ENCODE data around the gene DOCK8. TPM values are rescaled to one million over a fixed set of nuclear protein-coding genes. Genes with fewer than 3 reads are reported as not detected.

The DOCK8 gene
- total RNA-seq, 2 experiments from 2014 or later = 59.0 to 145 TPM

- Histone ChIP-seq H3K4me2 (ENCODE audit: low read length) (no peak overlapping the region), H4K20me1 (ENCODE audit: insufficient read depth, low read length) (no peaks in the 10 kb centered on the region), H3K79me2 (ENCODE audit: insufficient read depth, low read depth, low read length) (no peaks in the 10 kb centered on the region), H3K9me2 (ENCODE audit: insufficient read depth, low read length) (no peaks in the 10 kb centered on the region), H3K4me1 (ENCODE audit: insufficient read depth, low read length, poor library complexity, severe bottlenecking) (peaks cover 14% of the 10 kb centered on the region), H3K27ac (ENCODE audit: low read depth, low read length, poor library complexity, severe bottlenecking) (no peak overlapping the region), H3K36me3 (ENCODE audit: insufficient read depth, low read length) (peaks cover 84% of the 10 kb centered on the region), H2AFZ (ENCODE audit: low read length) (no peak overlapping the region), H3K4me3 (ENCODE audit: low read depth, low read length, poor library complexity, severe bottlenecking) (no peak overlapping the region), H3K9me3 (ENCODE audit: low read length) (no peaks in the 10 kb centered on the region)
- BruUV-seq (replicated peaks) = no TSS peak
- POLR2A ChIA-PET = interaction anchor here (0.6 to 1.5 kb wide), 4 partner anchors 9 to 1322 kb away, joined by 3 to 8 read pairs (median 3); no protein-coding TSS in a partner anchor
- CTCF ChIA-PET (ENCODE audit: unreplicated experiment) = no interaction called here
- intact Hi-C loops (cut with micrococcal nuclease; ENCODE audit: unreplicated experiment) = no loop called here
- no peak for DNase-seq (ENCODE audit: low spot score)
- TF ChIP-seq EZH2phosphoT487 (IDR thresholded peaks at IDR 0.05; ENCODE audit: borderline replicate concordance, low read depth, low read length) (no peak), CTCF (conservative IDR thresholded peaks at IDR 0.05; ENCODE audit: low read length) (no peak)
Measured at GRCh38 chr9:296411-296810, 81.7 kb downstream of the DOCK8 start.

- Histone ChIP-seq H3K36me3 (ENCODE audit: insufficient read depth, low read length) (peaks cover 86% of the 10 kb centered on the region), H3K9me2 (ENCODE audit: insufficient read depth, low read length) (no peaks in the 10 kb centered on the region), H3K4me2 (ENCODE audit: low read length) (0 out of 2 replicates have a peak overlapping the region, but pooled peaks have one; percentile 4), H3K79me2 (ENCODE audit: insufficient read depth, low read depth, low read length) (no peaks in the 10 kb centered on the region), H2AFZ (ENCODE audit: low read length) (no peak overlapping the region), H4K20me1 (ENCODE audit: insufficient read depth, low read length) (no peaks in the 10 kb centered on the region), H3K4me3 (ENCODE audit: low read depth, low read length, poor library complexity, severe bottlenecking) (no peak overlapping the region), H3K27ac (ENCODE audit: low read depth, low read length, poor library complexity, severe bottlenecking) (no peak overlapping the region), H3K4me1 (ENCODE audit: insufficient read depth, low read length, poor library complexity, severe bottlenecking) (peaks cover 14% of the 10 kb centered on the region), H3K9me3 (ENCODE audit: low read length) (no peaks in the 10 kb centered on the region)
- intact Hi-C loops (cut with micrococcal nuclease; ENCODE audit: unreplicated experiment) = no loop called here
- ChIA-PET CTCF (ENCODE audit: unreplicated experiment) (no interaction called here), POLR2A (interaction anchor here (0.8 to 1.2 kb wide), 3 partner anchors 10 to 24 kb away, joined by 4 to 8 read pairs (median 5); no protein-coding TSS in a partner anchor)
- peak; percentile 45 for DNase-seq (ENCODE audit: low spot score)
- BruUV-seq (replicated peaks) = no TSS peak
- TF ChIP-seq CTCF (conservative IDR thresholded peaks at IDR 0.05; ENCODE audit: low read length) = no peak
- TF ChIP-seq EZH2phosphoT487 (IDR thresholded peaks at IDR 0.05; ENCODE audit: borderline replicate concordance, low read depth, low read length) = no peak
Measured at GRCh38 chr9:297104-297972, 82.7 kb downstream of the DOCK8 start.

GRCh38 chr9:303502-303901 is 88.8 kb downstream of the DOCK8 start:
- Histone ChIP-seq H3K27ac (ENCODE audit: low read depth, low read length, poor library complexity, severe bottlenecking) (no peak overlapping the region), H3K4me1 (ENCODE audit: insufficient read depth, low read length, poor library complexity, severe bottlenecking) (no peaks in the 10 kb centered on the region), H3K4me3 (ENCODE audit: low read depth, low read length, poor library complexity, severe bottlenecking) (no peak overlapping the region), H3K9me2 (ENCODE audit: insufficient read depth, low read length) (no peaks in the 10 kb centered on the region), H4K20me1 (ENCODE audit: insufficient read depth, low read length) (no peaks in the 10 kb centered on the region), H2AFZ (ENCODE audit: low read length) (no peak overlapping the region), H3K36me3 (ENCODE audit: insufficient read depth, low read length) (peaks cover 82% of the 10 kb centered on the region), H3K4me2 (ENCODE audit: low read length) (no peak overlapping the region), H3K9me3 (ENCODE audit: low read length) (no peaks in the 10 kb centered on the region), H3K79me2 (ENCODE audit: insufficient read depth, low read depth, low read length) (no peaks in the 10 kb centered on the region)
- DNase-seq (ENCODE audit: low spot score) = no peak
- intact Hi-C loops (cut with micrococcal nuclease; ENCODE audit: unreplicated experiment) = no loop called here
- no peak for TF ChIP-seq CTCF (conservative IDR thresholded peaks at IDR 0.05; ENCODE audit: low read length)
- no peak for TF ChIP-seq EZH2phosphoT487 (IDR thresholded peaks at IDR 0.05; ENCODE audit: borderline replicate concordance, low read depth, low read length)
- no TSS peak for BruUV-seq (replicated peaks)
- CTCF ChIA-PET (ENCODE audit: unreplicated experiment) = no interaction called here
- POLR2A ChIA-PET = interaction anchor here (0.7 kb wide), 1 partner anchor 160 kb away, joined by 3 read pairs; no protein-coding TSS in a partner anchor
